Neural cell (in vitro differentiated cells): Measurements from ENCODE around the gene C4B.

Experiments
- EP300 ChIP-seq: fragments of 450-650 bp; conservative IDR thresholded peaks from 2 replicates; pipeline ENCODE4 v1.6.1; 2014; ENCODE audit warnings: antibody characterized with exemption, mild to moderate bottlenecking, moderate library complexity; ENCODE audit not compliant: poor library complexity, severe bottlenecking
- EZH2 ChIP-seq: fragments of 200-600, 300-800 bp; shearing (Covaris generic), sonication (generic); IDR thresholded peaks from 2 replicates; pipeline ENCODE4 v1.6.1; 2014; ENCODE audit warnings: antibody characterized with exemption, low read length, borderline replicate concordance, mild to moderate bottlenecking; ENCODE audit not compliant: insufficient read depth, poor library complexity, severe bottlenecking
- TF ChIP-seq, protein P1 (sequence below): fragments of 450-650 bp; IDR thresholded peaks from 2 replicates; pipeline ENCODE4 v1.5.1; 2014; ENCODE audit warnings: antibody characterized with exemption, mild to moderate bottlenecking, moderate library complexity; ENCODE audit not compliant: poor library complexity, severe bottlenecking

DNA sequence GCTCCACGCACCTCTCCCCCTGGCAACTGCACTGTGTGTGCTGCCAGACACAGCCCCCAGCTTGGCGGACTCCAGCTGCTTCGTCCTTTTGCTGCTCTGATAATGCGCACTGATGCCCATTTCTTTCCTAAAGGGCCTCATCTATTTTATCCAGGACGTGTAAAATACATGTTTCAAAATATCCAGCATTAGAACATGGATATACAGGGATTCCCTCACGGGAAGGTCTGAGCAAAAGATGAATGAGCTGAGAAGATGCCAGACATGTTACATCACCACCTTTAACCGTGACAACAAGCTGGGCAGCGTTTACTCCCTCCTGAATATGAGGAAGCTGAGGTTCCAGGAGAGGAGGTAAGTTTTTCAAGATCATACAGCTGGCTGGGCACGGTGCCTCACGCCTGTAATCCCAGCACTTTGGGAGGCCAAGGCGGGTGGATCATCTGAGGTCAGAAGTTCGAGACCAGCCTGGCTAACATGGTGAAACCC is 61.8 kb downstream of the C4B start:
- TF ChIP-seq, protein P1, sequence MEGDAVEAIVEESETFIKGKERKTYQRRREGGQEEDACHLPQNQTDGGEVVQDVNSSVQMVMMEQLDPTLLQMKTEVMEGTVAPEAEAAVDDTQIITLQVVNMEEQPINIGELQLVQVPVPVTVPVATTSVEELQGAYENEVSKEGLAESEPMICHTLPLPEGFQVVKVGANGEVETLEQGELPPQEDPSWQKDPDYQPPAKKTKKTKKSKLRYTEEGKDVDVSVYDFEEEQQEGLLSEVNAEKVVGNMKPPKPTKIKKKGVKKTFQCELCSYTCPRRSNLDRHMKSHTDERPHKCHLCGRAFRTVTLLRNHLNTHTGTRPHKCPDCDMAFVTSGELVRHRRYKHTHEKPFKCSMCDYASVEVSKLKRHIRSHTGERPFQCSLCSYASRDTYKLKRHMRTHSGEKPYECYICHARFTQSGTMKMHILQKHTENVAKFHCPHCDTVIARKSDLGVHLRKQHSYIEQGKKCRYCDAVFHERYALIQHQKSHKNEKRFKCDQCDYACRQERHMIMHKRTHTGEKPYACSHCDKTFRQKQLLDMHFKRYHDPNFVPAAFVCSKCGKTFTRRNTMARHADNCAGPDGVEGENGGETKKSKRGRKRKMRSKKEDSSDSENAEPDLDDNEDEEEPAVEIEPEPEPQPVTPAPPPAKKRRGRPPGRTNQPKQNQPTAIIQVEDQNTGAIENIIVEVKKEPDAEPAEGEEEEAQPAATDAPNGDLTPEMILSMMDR: no peak
- no peak for TF ChIP-seq EZH2
- no peak for TF ChIP-seq EP300
